ENCODE results near the gene LSMEM2.
"Not testable (repeated sequence)": the region's sequence is repeated elsewhere in the genome, so short reads cannot be mapped to it uniquely, and the experiment has no call there.

The LSMEM2 gene

GRCh38 chr3:50274371-50275104 is 4.3 kb upstream of the LSMEM2 start:
- peak; percentile 84 for DNase-seq
- in situ Hi-C loops (cut with MboI; ENCODE audit: low pct_unique_long_range_greater_than_20kb, low sequenced_read_pairs): no loop called here

DNA sequence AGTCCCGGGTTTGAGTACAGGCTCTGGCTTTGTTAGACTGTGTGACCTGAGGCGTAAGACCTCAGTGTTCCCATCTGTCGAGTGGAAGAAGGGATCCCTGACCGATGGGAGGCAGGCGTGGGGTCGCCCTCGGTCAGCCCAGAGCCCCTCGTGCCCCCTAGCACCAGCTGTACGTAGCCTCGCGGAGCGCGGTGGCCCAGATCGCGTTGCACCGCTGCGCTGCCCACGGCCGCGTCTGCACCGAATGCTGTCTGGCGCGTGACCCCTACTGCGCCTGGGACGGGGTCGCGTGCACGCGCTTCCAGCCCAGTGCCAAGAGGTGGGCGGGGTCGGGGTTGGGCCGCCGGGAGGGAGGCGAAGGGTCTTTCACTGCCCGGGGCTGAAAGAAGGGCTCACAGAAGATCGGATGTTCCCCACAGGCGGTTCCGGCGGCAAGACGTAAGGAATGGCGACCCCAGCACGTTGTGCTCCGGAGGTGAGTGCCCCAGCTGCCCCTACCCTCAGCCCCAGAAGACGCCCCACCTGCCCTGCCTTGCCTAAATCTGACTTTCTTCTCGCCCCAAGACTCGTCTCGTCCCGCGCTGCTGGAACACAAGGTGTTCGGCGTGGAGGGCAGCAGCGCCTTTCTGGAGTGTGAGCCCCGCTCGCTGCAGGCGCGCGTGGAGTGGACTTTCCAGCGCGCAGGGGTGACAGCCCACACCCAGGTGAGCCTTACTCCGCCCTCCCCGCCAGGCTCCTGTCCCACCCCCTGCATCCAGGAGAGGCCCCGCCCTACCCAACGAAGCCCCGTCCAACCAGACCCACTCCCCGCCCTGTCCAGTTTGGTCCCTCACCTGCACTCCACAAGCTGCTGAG is 3.5 kb upstream of the LSMEM2 start:
- in situ Hi-C loops (cut with MboI; ENCODE audit: low pct_unique_long_range_greater_than_20kb, low sequenced_read_pairs): no loop called here
- DNase-seq: no peak

DNA sequence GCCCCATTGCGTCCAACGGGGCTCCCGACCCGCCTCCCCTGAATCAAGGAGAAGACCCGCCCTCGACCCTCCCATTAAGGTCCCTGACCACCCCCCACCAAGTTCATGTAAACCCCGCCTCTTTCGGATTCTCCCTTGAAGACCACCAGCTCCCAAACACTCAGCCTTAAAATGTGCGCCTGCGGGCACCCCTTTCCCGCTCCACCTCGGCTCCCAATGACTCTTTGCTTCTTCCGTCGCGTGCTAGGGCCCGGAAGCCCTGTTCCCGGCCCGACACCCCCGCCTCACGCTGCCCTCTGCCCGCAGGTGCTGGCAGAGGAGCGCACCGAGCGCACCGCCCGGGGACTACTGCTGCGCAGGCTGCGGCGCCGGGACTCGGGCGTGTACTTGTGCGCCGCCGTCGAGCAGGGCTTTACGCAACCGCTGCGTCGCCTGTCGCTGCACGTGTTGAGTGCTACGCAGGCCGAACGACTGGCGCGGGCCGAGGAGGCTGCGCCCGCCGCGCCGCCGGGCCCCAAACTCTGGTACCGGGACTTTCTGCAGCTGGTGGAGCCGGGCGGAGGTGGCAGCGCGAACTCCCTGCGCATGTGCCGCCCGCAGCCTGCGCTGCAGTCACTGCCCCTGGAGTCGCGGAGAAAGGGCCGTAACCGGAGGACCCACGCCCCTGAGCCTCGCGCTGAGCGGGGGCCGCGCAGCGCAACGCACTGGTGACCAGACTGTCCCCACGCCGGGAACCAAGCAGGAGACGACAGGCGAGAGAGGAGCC is 2.7 kb upstream of the LSMEM2 start:
- no peak for DNase-seq
- in situ Hi-C loops (cut with MboI; ENCODE audit: low pct_unique_long_range_greater_than_20kb, low sequenced_read_pairs): no loop called here

DNA sequence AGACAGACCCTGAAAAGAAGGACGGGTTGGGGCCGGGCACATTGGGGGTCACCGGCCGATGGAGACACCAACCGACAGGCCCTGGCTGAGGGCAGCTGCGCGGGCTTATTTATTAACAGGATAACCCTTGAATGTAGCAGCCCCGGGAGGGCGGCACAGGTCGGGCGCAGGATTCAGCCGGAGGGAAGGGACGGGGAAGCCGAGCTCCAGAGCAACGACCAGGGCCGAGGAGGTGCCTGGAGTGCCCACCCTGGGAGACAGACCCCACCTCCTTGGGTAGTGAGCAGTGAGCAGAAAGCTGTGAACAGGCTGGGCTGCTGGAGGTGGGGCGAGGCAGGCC is 2.2 kb upstream of the LSMEM2 start:
- DNase-seq: no peak
- in situ Hi-C loops (cut with MboI; ENCODE audit: low pct_unique_long_range_greater_than_20kb, low sequenced_read_pairs): no loop called here

DNA sequence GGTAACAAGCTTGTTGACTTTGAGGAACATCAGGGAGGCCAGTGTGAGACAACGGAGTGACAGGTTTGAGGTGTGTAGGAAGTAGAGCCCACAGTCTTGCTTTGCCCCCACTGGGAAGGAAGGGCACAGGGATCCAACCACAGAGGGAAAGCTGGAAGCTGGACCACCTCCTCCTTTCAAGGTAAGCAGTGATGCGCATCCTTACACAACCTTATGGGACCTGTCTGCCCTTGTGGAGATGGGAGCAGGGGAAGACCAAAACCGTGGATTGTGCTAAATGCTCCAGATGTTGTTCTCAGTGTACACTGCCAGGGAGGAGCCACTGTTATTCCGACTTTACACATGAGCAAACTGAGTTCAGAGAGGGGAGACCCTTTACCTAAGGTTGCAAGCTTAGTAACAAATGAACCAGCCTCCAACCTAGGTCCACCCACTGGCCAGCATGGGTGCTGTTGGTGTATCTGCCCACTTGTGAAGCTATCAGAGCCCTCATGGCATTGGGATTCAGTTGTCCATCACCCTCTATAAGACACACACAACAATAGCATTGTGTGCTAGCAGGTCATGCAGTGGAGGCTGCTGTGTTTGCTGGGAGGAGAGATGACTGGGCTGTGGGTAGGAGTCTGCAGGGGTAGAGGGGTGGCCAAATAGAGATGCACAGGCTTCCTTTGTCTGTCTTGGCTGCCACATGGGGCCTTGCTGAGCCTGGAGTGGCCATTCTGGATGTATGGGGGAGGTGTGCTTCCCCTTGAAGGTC is 586 bp upstream of the LSMEM2 start:
- in situ Hi-C loops (cut with MboI; ENCODE audit: low pct_unique_long_range_greater_than_20kb, low sequenced_read_pairs): no loop called here
- DNase-seq: no peak

DNA sequence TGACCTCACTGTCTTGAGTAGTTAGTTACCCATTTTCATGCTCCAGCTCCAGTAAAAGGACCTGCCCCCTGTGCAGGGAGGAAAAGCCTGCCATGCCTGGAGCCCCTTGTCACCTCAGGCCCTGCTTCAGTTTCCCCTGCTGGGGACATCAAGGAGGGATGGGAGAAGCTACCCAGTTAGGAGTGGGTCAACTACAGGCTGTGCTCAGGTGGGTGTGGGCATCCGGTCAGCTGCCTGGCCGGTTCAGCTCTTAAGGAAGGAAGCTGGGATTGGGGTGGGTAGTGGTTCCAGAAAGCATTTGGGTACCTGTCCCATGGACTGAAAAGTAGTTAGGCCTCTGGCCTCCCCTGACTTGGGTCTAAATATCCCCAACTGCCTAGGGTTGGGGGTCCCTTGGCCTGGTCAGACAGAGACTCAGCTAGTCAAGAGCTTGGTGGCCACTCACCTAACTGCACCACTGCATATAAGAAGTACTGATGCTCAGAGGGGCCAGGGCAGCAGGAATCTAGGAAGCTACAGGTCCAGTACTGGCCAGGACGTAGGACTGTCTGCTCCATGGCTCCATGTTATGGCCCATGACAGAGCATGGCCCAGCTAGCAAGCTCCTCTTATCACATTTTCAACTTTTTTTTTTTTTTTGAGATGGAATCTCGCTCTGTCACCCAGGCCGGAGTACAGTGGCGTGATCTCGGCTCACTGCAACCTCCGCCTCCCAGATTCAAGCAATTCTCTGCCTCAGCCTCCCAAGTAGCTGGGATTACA is 549 bp downstream of the LSMEM2 start:
- in situ Hi-C loops (cut with MboI; ENCODE audit: low pct_unique_long_range_greater_than_20kb, low sequenced_read_pairs): no loop called here
- DNase-seq: no peak

GRCh38 chr3:50284121-50284520 is 5.2 kb downstream of the LSMEM2 start:
- DNase-seq; in situ Hi-C loops (cut with MboI; ENCODE audit: low pct_unique_long_range_greater_than_20kb, low sequenced_read_pairs): not testable (repeated sequence)

GRCh38 chr3:50286322-50287227 is 7.7 kb downstream of the LSMEM2 start:
- in situ Hi-C loops (cut with MboI; ENCODE audit: low pct_unique_long_range_greater_than_20kb, low sequenced_read_pairs): no loop called here
- no peak for DNase-seq

DNA sequence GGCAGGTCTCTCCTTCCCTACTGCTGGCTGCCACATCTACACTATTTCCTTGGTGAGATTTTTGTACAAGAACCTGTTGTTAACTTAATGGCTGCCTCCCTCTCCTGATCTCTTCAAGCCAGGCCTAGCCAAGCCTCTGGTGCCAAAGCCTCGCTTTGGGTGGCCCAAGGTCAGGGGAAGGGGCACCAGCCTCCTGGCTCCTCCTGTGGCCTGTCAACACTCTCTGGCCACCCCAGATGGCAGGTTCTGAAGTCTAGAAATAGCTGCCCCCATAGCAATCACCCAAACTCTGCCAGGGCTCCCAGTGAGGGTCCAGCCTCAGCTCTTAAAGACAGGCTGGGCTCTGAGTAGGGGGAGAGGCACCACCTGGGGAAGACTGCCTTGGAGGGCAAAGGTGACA is 8.4 kb downstream of the LSMEM2 start:
- in situ Hi-C loops (cut with MboI; ENCODE audit: low pct_unique_long_range_greater_than_20kb, low sequenced_read_pairs): no loop called here
- no peak for DNase-seq

DNA sequence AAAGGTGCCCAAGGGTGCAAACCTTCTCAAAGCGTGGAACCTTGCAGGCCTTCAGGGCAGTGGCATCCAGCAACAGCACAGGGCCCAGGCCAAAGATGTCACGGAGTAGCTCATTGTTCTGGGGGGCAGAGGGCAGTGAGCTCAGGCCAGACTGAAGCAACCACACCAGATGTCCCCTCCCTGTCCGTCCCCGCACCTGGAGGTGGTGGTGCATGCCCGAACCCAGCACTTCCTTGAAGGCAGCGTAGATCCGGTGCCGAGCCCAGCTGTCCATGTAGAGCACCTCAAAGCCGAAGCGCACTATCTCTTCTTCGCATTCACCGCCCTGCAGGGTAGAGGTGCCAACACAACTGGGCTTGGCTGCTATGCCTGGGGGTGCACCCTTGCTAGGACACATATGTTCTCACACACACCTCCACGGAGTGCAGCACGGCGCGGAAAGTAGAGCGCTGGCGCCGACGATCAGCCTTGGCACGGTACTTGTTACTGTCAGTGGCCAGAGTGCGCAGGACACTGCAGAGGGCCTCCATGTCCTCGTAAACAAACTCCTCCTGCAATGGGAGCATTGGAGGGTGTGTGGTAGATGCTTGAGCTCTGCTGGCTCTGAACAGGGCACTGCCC is 9.6 kb downstream of the LSMEM2 start:
- no peak for DNase-seq
- in situ Hi-C loops (cut with MboI; ENCODE audit: low pct_unique_long_range_greater_than_20kb, low sequenced_read_pairs): no loop called here

DNA sequence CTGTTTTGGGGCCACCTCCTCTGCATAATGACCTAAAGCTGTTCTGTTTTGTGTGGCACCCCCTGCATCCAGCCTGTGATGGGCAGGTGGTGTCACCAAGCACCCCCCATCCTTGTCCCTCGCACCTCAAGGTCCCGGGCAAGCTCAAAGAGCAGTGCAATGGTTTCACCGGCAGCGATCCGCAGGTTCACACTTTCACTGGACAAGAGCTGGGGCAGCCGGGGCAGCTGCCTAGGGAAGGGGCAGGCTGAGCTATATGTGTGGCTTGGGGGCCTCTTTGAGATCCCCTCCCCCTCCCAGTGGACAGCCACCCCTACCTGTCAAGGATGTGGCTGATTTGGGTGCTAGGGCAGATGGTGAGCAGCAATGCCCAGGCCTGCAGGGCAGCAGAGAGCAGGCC is 10.2 kb downstream of the LSMEM2 start:
- DNase-seq: no peak
- in situ Hi-C loops (cut with MboI; ENCODE audit: low pct_unique_long_range_greater_than_20kb, low sequenced_read_pairs): no loop called here

DNA sequence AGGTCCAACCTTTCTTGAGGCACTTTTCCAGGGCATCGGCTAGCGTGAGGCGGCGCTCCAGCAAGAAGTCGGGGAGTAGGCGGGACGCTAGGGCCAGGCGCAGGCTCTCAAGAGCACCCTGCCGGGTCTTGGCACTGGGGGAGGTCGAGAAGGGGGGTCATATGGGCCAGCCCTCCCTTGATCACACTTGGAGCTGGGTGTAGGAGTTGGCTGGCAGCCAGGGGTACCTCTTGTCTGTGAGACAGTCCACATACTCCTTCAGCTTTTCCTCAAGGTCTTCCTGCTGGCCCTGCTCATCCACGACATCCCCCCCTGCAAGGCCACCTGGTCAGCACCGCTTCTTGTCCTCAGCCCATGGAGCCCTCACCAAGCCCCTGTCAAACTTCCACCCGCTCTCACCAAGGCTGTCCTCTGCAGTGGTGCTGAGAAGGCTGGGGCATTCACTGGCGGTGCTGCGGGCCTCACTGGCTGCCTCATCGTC is 11.3 kb downstream of the LSMEM2 start:
- in situ Hi-C loops (cut with MboI; ENCODE audit: low pct_unique_long_range_greater_than_20kb, low sequenced_read_pairs): no loop called here
- no peak for DNase-seq

GRCh38 chr3:50292159-50293078 is 13.5 kb downstream of the LSMEM2 start, which contains the start of gene IFRD2:
IFRD2 (minus strand) TSS chr3:50292429; CDS start chr3:50292274, 155 bp downstream.
- DNase-seq: peak; percentile 98
- in situ Hi-C loops (cut with MboI; ENCODE audit: low pct_unique_long_range_greater_than_20kb, low sequenced_read_pairs): no loop called here

DNA sequence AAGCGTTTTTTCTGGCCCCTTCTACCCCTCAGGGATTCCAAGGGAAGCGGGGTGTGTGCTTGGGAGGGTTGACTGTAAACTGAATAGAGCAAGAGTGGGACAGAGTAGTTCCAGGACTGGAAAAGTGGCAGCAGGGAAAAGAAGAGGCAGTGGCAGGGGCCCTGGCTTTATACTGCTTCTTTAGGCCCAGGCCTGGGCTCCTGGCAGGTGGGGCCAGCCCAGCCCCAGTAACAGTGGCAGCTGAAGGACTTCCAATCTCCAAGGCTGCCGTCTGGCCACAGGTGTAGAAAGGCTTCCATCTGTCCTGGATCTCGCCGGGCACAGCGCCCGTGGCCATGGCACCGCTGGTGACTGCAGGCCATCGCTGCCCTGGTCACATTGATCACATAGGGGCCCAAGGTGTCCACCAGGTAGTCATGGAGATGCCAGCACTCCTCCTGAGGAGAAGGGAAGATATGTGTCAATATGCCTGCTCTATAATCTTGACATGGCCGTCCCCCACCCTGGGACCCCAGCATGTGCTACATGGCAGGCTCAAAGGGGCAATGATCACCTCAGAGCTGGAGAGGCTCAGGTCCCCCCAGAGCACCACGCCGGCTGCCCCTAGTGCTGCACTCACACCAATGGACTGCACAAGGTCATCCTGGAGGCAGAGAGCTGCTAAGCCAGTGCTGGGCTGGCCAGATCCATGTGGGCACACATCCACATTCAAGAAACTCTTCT is 14.4 kb downstream of the LSMEM2 start:
- in situ Hi-C loops (cut with MboI; ENCODE audit: low pct_unique_long_range_greater_than_20kb, low sequenced_read_pairs): no loop called here
- no peak for DNase-seq

DNA sequence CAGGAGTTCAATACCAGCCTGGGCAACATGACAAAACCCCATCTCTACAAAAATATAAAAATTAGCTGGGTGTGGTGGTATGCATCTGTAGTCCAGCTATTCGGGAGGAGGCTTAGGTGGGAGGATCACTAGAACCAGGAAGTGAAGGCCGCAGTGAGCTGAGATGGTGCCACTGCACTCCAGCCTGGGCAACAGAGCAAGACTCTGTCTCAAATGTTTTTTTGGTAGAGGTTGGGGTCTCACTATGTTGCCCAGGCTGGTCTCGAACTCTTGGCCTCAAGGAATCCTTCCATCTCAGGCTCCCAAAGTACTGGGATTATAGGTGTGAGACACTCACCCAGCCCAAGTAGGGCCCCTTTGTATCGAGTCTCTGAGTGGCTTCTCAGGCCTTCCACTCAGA is 15.2 kb downstream of the LSMEM2 start:
- no peak for DNase-seq
- in situ Hi-C loops (cut with MboI; ENCODE audit: low pct_unique_long_range_greater_than_20kb, low sequenced_read_pairs): no loop called here

Data from KBM-7 (cell line).